NT2/D1 (cell line): ENCODE data around the gene RPS6KA2.

ENCODE experiments used
- SUZ12 ChIP-seq: IDR thresholded peaks from 2 replicates; pipeline ENCODE4 v1.6.1; 2011; ENCODE audit not compliant: insufficient read length, insufficient read depth; ENCODE audit errors: extremely low read depth
- ZNF274 ChIP-seq: IDR thresholded peaks from 2 replicates; pipeline ENCODE4 v1.6.1; 2011; ENCODE audit warnings: mild to moderate bottlenecking, low read depth, low read length

- TF ChIP-seq SUZ12, result no peak
- no peak for TF ChIP-seq ZNF274
Observed at GRCh38 chr6:166653639-166653941, 26.5 kb upstream of the RPS6KA2 start.
